ENCODE data around the gene FCHSD2.

FCHSD2 gene

GRCh38 chr11:72970557-72971118, 171.5 kb downstream of the FCHSD2 start:
- H3K4me3 ChIP-seq (ENCODE audit: low read depth, low read length) = no peak overlapping the region
- TF ChIP-seq, protein P1, sequence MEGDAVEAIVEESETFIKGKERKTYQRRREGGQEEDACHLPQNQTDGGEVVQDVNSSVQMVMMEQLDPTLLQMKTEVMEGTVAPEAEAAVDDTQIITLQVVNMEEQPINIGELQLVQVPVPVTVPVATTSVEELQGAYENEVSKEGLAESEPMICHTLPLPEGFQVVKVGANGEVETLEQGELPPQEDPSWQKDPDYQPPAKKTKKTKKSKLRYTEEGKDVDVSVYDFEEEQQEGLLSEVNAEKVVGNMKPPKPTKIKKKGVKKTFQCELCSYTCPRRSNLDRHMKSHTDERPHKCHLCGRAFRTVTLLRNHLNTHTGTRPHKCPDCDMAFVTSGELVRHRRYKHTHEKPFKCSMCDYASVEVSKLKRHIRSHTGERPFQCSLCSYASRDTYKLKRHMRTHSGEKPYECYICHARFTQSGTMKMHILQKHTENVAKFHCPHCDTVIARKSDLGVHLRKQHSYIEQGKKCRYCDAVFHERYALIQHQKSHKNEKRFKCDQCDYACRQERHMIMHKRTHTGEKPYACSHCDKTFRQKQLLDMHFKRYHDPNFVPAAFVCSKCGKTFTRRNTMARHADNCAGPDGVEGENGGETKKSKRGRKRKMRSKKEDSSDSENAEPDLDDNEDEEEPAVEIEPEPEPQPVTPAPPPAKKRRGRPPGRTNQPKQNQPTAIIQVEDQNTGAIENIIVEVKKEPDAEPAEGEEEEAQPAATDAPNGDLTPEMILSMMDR (IDR thresholded peaks at IDR 0.05; ENCODE audit: borderline replicate concordance, insufficient read depth, low read depth, low read length) = no peak

DNA sequence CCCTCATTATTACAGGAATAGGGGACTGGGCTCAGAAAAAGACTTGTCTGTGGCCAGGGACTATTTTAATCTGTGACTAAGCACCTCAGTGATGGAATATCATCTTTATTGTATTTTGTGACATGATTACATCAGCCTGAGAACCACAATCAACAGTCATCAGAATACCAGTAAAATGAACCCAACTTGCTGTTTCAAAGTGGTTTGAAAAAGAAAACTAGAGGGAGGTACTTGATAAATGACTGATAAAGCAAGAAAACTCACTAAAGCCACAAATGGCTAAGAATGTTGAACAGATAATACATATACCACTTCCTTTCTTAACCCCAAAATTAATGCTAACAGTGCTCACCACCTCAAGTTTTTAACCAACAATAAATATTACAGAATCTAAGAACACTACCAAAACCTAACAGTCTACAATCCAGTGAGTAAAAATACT, 172.2 kb downstream of the FCHSD2 start:
- TF ChIP-seq, protein P1 (IDR thresholded peaks at IDR 0.05; ENCODE audit: borderline replicate concordance, insufficient read depth, low read depth, low read length) = no peak
- no peak overlapping the region for H3K4me3 ChIP-seq (ENCODE audit: low read depth, low read length)

DNA sequence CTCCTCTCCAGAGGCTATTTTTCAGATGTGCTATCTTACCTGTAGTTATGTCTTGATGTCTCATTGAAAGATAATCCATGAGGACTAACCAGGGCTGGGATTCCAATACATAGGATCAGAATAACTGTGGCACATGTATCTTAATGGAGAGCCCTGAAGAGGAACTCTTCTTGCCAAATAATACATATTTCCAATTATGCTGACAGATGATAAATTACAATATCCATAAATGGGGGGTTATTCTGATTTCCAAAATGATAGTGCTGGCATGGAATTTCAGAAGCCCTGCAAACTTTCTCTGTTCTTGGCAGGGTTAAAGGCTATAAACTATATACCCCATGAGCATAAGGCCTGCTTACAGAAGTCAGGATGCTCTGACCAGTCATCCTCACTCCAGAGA, 173.7 kb downstream of the FCHSD2 start:
- TF ChIP-seq, protein P1 (IDR thresholded peaks at IDR 0.05; ENCODE audit: borderline replicate concordance, insufficient read depth, low read depth, low read length) = no peak
- no peak overlapping the region for H3K4me3 ChIP-seq (ENCODE audit: low read depth, low read length)

GRCh38 chr11:72965672-72966071, 176.4 kb downstream of the FCHSD2 start:
- TF ChIP-seq, protein P1 (IDR thresholded peaks at IDR 0.05; ENCODE audit: borderline replicate concordance, insufficient read depth, low read depth, low read length) = no peak
- no peak overlapping the region for H3K4me3 ChIP-seq (ENCODE audit: low read depth, low read length)

- H3K4me3 ChIP-seq (ENCODE audit: low read depth, low read length) = no peak overlapping the region
- TF ChIP-seq, protein P1 (IDR thresholded peaks at IDR 0.05; ENCODE audit: borderline replicate concordance, insufficient read depth, low read depth, low read length) = no peak
Measured at GRCh38 chr11:72962717-72963116, 179.4 kb downstream of the FCHSD2 start.

- TF ChIP-seq, protein P1 (IDR thresholded peaks at IDR 0.05; ENCODE audit: borderline replicate concordance, insufficient read depth, low read depth, low read length) = no peak
- H3K4me3 ChIP-seq (ENCODE audit: low read depth, low read length) = no peak overlapping the region
Measured at GRCh38 chr11:72962084-72962483, 180.0 kb downstream of the FCHSD2 start.

DNA sequence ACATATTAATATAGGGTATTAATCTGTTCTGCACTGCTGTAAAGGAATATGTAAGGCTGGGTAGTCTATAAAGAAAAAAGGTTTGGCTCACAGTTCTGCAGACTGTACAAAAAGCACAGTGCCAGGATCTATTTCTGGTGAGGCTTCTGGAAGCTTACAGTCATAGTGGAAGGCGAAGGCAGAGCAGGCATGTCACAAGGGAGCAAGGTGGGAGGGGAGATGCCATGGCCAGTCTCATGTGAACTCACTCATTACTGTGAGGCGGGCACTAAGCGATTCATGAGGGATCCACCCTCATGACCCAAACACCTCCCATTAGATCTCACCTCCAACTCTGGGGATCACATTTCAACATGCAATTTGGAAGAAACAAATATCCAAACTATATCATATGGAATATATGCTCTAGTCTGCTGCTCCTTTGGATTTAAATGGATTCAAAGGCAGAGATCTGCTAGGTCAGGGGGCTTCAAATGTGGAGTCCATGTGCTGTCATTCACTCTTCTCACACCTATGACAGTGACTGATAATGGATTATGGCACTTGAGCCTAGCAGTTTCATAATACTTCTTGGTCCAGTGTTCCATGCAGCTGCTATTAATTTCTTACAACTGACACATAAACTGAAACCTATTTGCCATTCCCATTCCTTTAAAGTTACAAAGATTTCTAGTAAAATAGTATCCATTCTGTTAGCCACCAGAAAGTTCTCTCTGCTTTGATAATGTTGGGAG, 182.0 kb downstream of the FCHSD2 start:
- TF ChIP-seq, protein P1 (IDR thresholded peaks at IDR 0.05; ENCODE audit: borderline replicate concordance, insufficient read depth, low read depth, low read length) = no peak
- no peak overlapping the region for H3K4me3 ChIP-seq (ENCODE audit: low read depth, low read length)
